Mesendoderm (in vitro differentiated cells): ENCODE results near the gene B3GLCT.

Source experiments
- DNase-seq: peaks from one replicate; pipeline ENCODE4 v3.0.0; 2013
- H2AK5ac ChIP-seq: 2 replicates; pipeline ENCODE4 v1.6.1; 2013; ENCODE audit warnings: low read length, inconsistent platforms
- H2BK120ac ChIP-seq: 2 replicates; pipeline ENCODE4 v1.6.1; 2013; ENCODE audit warnings: low read depth, mild to moderate bottlenecking, low read length, moderate library complexity, mixed read lengths
- H2BK15ac ChIP-seq: replicated peaks from 2 replicates; pipeline ENCODE4 v1.6.1; 2013; ENCODE audit warnings: low read depth, mild to moderate bottlenecking, moderate library complexity
- H2BK5ac ChIP-seq: 2 replicates; pipeline ENCODE4 v1.6.1; 2013; ENCODE audit warnings: low read length, inconsistent platforms
- H3K18ac ChIP-seq: 2 replicates; pipeline ENCODE4 v1.6.1; 2013; ENCODE audit warnings: mild to moderate bottlenecking, low read length, mixed read lengths
- H3K23ac ChIP-seq: one replicate; pipeline ENCODE4 v1.6.1; 2013; ENCODE audit warnings: low read length
- H3K27ac ChIP-seq: 2 replicates; pipeline ENCODE4 v1.5.1; 2013; ENCODE audit warnings: low read depth, mild to moderate bottlenecking, inconsistent platforms, low read length, moderate library complexity
- H3K27me3 ChIP-seq: 2 replicates; pipeline ENCODE4 v1.6.1; 2013; ENCODE audit warnings: low read length, control low read depth, mild to moderate bottlenecking, inconsistent platforms; ENCODE audit not compliant: insufficient read depth, poor library complexity
- H3K36me3 ChIP-seq: 2 replicates; pipeline ENCODE4 v1.6.1; 2013; ENCODE audit warnings: low read length, inconsistent platforms; ENCODE audit not compliant: control insufficient read depth, insufficient read depth
- H3K4ac ChIP-seq: one replicate; pipeline ENCODE4 v1.6.1; 2013; ENCODE audit warnings: low read depth, mild to moderate bottlenecking, low read length, moderate library complexity
- H3K4me1 ChIP-seq: 2 replicates; pipeline ENCODE4 v1.6.1; 2013; ENCODE audit warnings: low read depth, low read length, inconsistent platforms; ENCODE audit not compliant: control insufficient read depth
- H3K4me2 ChIP-seq: 2 replicates; pipeline ENCODE4 v1.6.1; 2013; ENCODE audit warnings: low read length
- H3K4me3 ChIP-seq: 2 replicates; pipeline ENCODE4 v1.5.1; 2013; ENCODE audit warnings: mild to moderate bottlenecking, low read length
- H3K56ac ChIP-seq: one replicate; pipeline ENCODE4 v1.6.1; 2013; ENCODE audit warnings: low read length
- H3K79me1 ChIP-seq: 2 replicates; pipeline ENCODE4 v1.6.1; 2013; ENCODE audit warnings: low read length, inconsistent platforms
- H3K79me2 ChIP-seq: 2 replicates; pipeline ENCODE4 v1.6.1; 2013; ENCODE audit warnings: mild to moderate bottlenecking, low read length; ENCODE audit not compliant: control insufficient read depth, insufficient read depth
- H3K9ac ChIP-seq: 2 replicates; pipeline ENCODE4 v1.6.1; 2013; ENCODE audit warnings: low read length, inconsistent platforms
- H4K5ac ChIP-seq: one replicate; pipeline ENCODE4 v1.6.1; 2013; ENCODE audit warnings: low read length
- H4K8ac ChIP-seq: one replicate; pipeline ENCODE4 v1.6.1; 2013; ENCODE audit warnings: low read depth, mild to moderate bottlenecking, control low read depth, low read length, moderate library complexity
- WGBS: extraction: QIAGEN DNeasy Blood & Tissue Kit; methylation state at CpG from one replicate; pipeline ENCODE4 v1.1.7; 2013; ENCODE audit warnings: low lambda C conversion rate, missing lambda C conversion rate; ENCODE audit not compliant: insufficient coverage; ENCODE audit errors: extremely low coverage; 5-methylcytosine and 5-hydroxymethylcytosine counted together

The B3GLCT gene

DNA sequence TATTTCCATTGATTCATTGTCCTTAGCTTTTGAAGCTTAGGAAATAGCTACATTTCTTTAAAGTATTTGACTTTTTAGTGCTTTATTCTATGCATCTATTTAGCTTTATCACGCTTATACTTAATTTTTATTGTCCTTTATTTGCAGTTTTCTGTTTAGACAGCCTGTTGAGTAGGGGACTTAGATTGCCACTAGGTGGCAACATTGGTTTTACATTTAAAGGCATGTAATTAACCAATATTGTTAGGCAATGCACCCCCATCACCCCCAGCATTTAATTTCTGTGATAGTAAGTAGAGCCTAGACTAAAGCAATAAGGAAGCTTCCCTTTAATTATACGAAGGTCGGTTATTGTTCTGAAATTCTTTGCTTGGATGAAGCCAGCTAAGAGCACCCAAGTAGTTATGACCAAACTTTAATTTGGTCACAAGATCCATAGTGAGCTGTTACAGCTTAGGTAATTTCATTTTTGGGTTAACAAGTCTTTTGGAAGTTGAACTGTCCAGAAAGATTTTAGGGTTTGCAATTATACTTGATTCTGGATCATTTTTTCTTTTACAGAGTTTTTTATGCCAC lies 36.5 kb downstream of the B3GLCT start:
- WGBS = no CpG with 5 or more reads among the region's 3 CpGs
- H3K79me2 ChIP-seq = no peaks in the 10 kb centered on the region
- H4K5ac ChIP-seq = no peak overlapping the region
- no peak overlapping the region for H3K4me3 ChIP-seq
- H3K4me1 ChIP-seq = no peaks in the 10 kb centered on the region
- H3K4ac ChIP-seq = no peak overlapping the region
- H3K4me2 ChIP-seq = no peak overlapping the region
- H3K79me1 ChIP-seq = no peaks in the 10 kb centered on the region
- H3K27ac ChIP-seq = no peak overlapping the region
- no peak overlapping the region for H2AK5ac ChIP-seq
- no peak overlapping the region for H2BK5ac ChIP-seq
- DNase-seq = peak; percentile 37
- H3K18ac ChIP-seq = no peak overlapping the region
- no peak overlapping the region for H3K56ac ChIP-seq
- H3K9ac ChIP-seq = no peak overlapping the region
- no peaks in the 10 kb centered on the region for H3K36me3 ChIP-seq
- no peak overlapping the region for H2BK15ac ChIP-seq
- no peaks in the 10 kb centered on the region for H3K27me3 ChIP-seq
- no peak overlapping the region for H3K23ac ChIP-seq
- no peak overlapping the region for H2BK120ac ChIP-seq
- no peak overlapping the region for H4K8ac ChIP-seq

- Histone ChIP-seq H2AK5ac (no peak overlapping the region), H4K8ac (no peak overlapping the region)
- no CpG with 5 or more reads among the region's 2 CpGs for WGBS
These were observed 41.1 kb downstream of the B3GLCT start for GRCh38 chr13:31240921-31241320.

DNA sequence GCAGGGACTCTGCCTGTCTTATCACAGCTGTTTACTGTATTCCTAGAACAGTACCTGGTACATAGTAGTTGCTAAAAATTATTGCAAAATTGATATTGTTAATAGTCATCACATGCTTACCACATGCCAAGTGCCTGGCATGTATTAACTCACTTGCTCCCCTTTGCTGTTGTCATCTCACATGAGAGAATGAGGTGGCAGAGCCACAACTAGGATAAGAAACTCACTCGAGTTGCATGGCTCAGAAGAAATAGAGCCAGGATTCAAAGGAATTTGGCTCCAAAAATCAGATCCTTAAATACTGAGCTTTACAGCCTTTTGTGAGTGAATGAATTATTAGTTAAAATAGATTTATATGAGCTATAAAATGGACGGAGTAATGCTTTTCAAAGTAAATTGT lies 42.6 kb downstream of the B3GLCT start:
- no peaks in the 10 kb centered on the region for H3K79me1 ChIP-seq

More at GRCh38 chr13:31240921-31241320, 41.1 kb downstream of the B3GLCT start:
- no peak overlapping the region for H3K4me3 ChIP-seq
- no peak overlapping the region for H3K4me2 ChIP-seq
- H3K27me3 ChIP-seq = no peaks in the 10 kb centered on the region
- no peak for DNase-seq
- H3K23ac ChIP-seq = no peak overlapping the region
- no peak overlapping the region for H3K56ac ChIP-seq
- H2BK15ac ChIP-seq = no peak overlapping the region
- H3K18ac ChIP-seq = no peak overlapping the region
- H3K36me3 ChIP-seq = no peaks in the 10 kb centered on the region
- H3K79me2 ChIP-seq = no peaks in the 10 kb centered on the region
- H3K79me1 ChIP-seq = no peaks in the 10 kb centered on the region
- no peaks in the 10 kb centered on the region for H3K4me1 ChIP-seq
- no peak overlapping the region for H3K27ac ChIP-seq
- H3K9ac ChIP-seq = no peak overlapping the region
- no peak overlapping the region for H3K4ac ChIP-seq
- no peak overlapping the region for H2BK120ac ChIP-seq
- no peak overlapping the region for H2BK5ac ChIP-seq
- no peak overlapping the region for H4K5ac ChIP-seq

DNA sequence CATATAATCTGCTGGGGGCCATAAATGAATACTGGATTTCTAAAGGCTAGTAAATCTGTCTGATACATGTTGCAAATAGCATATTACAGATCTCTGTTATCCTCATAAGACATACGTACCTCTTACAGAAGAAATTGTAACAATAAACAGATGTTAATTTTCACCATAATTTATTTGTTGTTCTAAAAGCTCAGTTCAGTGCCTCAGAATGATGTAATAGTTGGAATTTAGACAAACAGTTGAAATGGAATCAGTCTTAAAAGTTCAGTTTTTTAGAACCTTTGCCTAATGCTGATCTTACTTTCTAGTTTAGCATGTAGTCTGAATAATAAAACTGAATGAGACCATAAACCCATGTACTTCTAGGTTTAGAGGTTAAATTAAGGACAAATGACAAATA lies 43.1 kb downstream of the B3GLCT start:
- Histone ChIP-seq H3K9ac (no peak overlapping the region), H3K27me3 (no peaks in the 10 kb centered on the region), H2BK120ac (no peak overlapping the region), H2AK5ac (no peak overlapping the region), H3K4me3 (no peak overlapping the region), H4K5ac (no peak overlapping the region), H3K79me1 (no peaks in the 10 kb centered on the region), H2BK15ac (no peak overlapping the region), H3K36me3 (no peaks in the 10 kb centered on the region), H3K4me1 (no peaks in the 10 kb centered on the region), H3K4me2 (no peak overlapping the region), H3K27ac (no peak overlapping the region), H3K4ac (no peak overlapping the region), H3K18ac (no peak overlapping the region), H3K79me2 (no peaks in the 10 kb centered on the region), H4K8ac (no peak overlapping the region), H3K23ac (no peak overlapping the region), H2BK5ac (no peak overlapping the region), H3K56ac (no peak overlapping the region)
- WGBS = no CpG with 5 or more reads among the region's 1 CpG
- no peak for DNase-seq

More for the DNA sequence above, 42.6 kb downstream of the B3GLCT start:
- H4K8ac ChIP-seq = no peak overlapping the region
- H3K56ac ChIP-seq = no peak overlapping the region
- no peak overlapping the region for H3K23ac ChIP-seq
- H3K27me3 ChIP-seq = no peaks in the 10 kb centered on the region
- no peak overlapping the region for H3K27ac ChIP-seq
- H3K4me3 ChIP-seq = no peak overlapping the region
- 100% methylated on average over 1 of the region's 2 CpGs for WGBS
- H4K5ac ChIP-seq = no peak overlapping the region
- no peak overlapping the region for H2BK120ac ChIP-seq
- no peak overlapping the region for H3K4me2 ChIP-seq
- H3K4ac ChIP-seq = no peak overlapping the region
- H2BK15ac ChIP-seq = no peak overlapping the region
- H2AK5ac ChIP-seq = no peak overlapping the region
- H3K4me1 ChIP-seq = no peaks in the 10 kb centered on the region
- H3K79me2 ChIP-seq = no peaks in the 10 kb centered on the region
- H2BK5ac ChIP-seq = no peak overlapping the region
- no peak overlapping the region for H3K18ac ChIP-seq
- DNase-seq = no peak
- H3K9ac ChIP-seq = no peak overlapping the region
- no peaks in the 10 kb centered on the region for H3K36me3 ChIP-seq

GRCh38 chr13:31245598-31246373 lies 46.0 kb downstream of the B3GLCT start:
- H3K18ac ChIP-seq = no peak overlapping the region
- no peak overlapping the region for H2AK5ac ChIP-seq
- no peak overlapping the region for H4K8ac ChIP-seq
- DNase-seq = no peak
- no CpG with 5 or more reads among the region's 1 CpG for WGBS
- no peak overlapping the region for H4K5ac ChIP-seq
- H3K9ac ChIP-seq = no peak overlapping the region
- H3K79me2 ChIP-seq = no peaks in the 10 kb centered on the region
- H3K36me3 ChIP-seq = no peaks in the 10 kb centered on the region
- no peak overlapping the region for H3K4me3 ChIP-seq
- no peaks in the 10 kb centered on the region for H3K27me3 ChIP-seq
- no peak overlapping the region for H2BK15ac ChIP-seq
- no peak overlapping the region for H3K4ac ChIP-seq
- H3K79me1 ChIP-seq = no peaks in the 10 kb centered on the region
- no peak overlapping the region for H3K23ac ChIP-seq
- H2BK5ac ChIP-seq = no peak overlapping the region
- peaks cover 3% of the 10 kb centered on the region for H3K4me1 ChIP-seq
- H3K4me2 ChIP-seq = no peak overlapping the region
- no peak overlapping the region for H3K56ac ChIP-seq
- no peak overlapping the region for H2BK120ac ChIP-seq
- H3K27ac ChIP-seq = no peak overlapping the region
